Lower leg skin (tissue), 4 donors: ENCODE measurements around the gene CALCOCO1. TPM values are rescaled to one million over a fixed set of nuclear protein-coding genes. Genes with fewer than 3 reads are reported as not detected.
"Not testable (repeated sequence)": the region's sequence is repeated elsewhere in the genome, so short reads cannot be mapped to it uniquely, and the experiment has no call there.

Experiments used
- DNase-seq, 2 donors: peaks; one replicate each; pipeline ENCODE4 v3.0.0-alpha.2; 2019; ENCODE audit warnings: low spot score in 2 of 2
- H3K4me3 ChIP-seq: fragments of 200-600 bp; sonication (generic); 2 replicates; pipeline ENCODE4 v1.5.1; 2017; ENCODE audit warnings: mild to moderate bottlenecking, low read depth; ENCODE audit not compliant: poor library complexity, severe bottlenecking
- CTCF ChIP-seq, 3 donors: fragments of 450-650 bp; IDR thresholded peaks; one replicate each; pipeline ENCODE4 v1.5.1; 2016; ENCODE audit warnings: antibody characterized with exemption in 3 of 3, mild to moderate bottlenecking in 3 of 3, moderate library complexity in 2 of 3
- POLR2A ChIP-seq, 2 donors: fragments of 450-650 bp; IDR thresholded peaks; one replicate each; pipeline ENCODE4 v1.6.1; 2016 to 2017; ENCODE audit warnings: antibody characterized with exemption in 2 of 2, mild to moderate bottlenecking in 1 of 2, moderate library complexity in 1 of 2
- WGBS, 2 donors: methylation state at CpG; one replicate each; pipeline ENCODE4 v1.1.5; 2018; 5-methylcytosine and 5-hydroxymethylcytosine counted together
- intact Hi-C: fragments of 100-400 bp; cut with DNase I; formaldehyde crosslinking; loops from one replicate; pipeline ENCODE4 v1.15.0; 2023; ENCODE audit warnings: low total_unique reads
- total RNA-seq, 4 donors: library from RNA; depleted of rRNA; stranded (reverse); fragments of >200 nt; gene quantifications; one replicate each; pipeline ENCODE4 v1.1.0, GENCODE V29; 2016

The CALCOCO1 gene
- total RNA-seq, 4 donors from 2014 or later, result 313 to 432 (median 391) TPM

GRCh38 chr12:53686436-53686835, 40.8 kb downstream of the CALCOCO1 start:
- no peak overlapping the region for H3K4me3 ChIP-seq
- TF ChIP-seq CTCF (IDR thresholded peaks at IDR 0.05) (no peak), POLR2A (IDR thresholded peaks at IDR 0.05) (no peak)
- intact Hi-C loops, result no loop called here
- 80 to 90% methylated on average over 3 of the region's 3 CpGs for WGBS, 2 donors
- no peak for DNase-seq

GRCh38 chr12:53684654-53685220, 42.5 kb downstream of the CALCOCO1 start:
- no peak for DNase-seq
- H3K4me3 ChIP-seq, result no peak overlapping the region
- 70 to 79% methylated on average over 3 of the region's 3 CpGs for WGBS, 2 donors
- intact Hi-C loops, result no loop called here
- TF ChIP-seq CTCF (IDR thresholded peaks at IDR 0.05), result no peak
- TF ChIP-seq POLR2A (IDR thresholded peaks at IDR 0.05), result no peak

- DNase-seq, result no peak
- H3K4me3 ChIP-seq, result no peak overlapping the region
- TF ChIP-seq CTCF (IDR thresholded peaks at IDR 0.05) (no peak), POLR2A (IDR thresholded peaks at IDR 0.05) (no peak)
- intact Hi-C loops, result no loop called here
- 88 to 91% methylated on average over 9 of the region's 9 CpGs for WGBS, 2 donors
Observed at GRCh38 chr12:53683983-53684382, 43.3 kb downstream of the CALCOCO1 start.

GRCh38 chr12:53683494-53683893, 43.8 kb downstream of the CALCOCO1 start:
- intact Hi-C loops, result no loop called here
- H3K4me3 ChIP-seq, result no peak overlapping the region
- TF ChIP-seq POLR2A (IDR thresholded peaks at IDR 0.05) (no peak), CTCF (IDR thresholded peaks at IDR 0.05) (no peak)
- DNase-seq, result no peak
- 90 to 96% methylated on average over 2 of the region's 2 CpGs for WGBS, 2 donors

GRCh38 chr12:53680061-53680460, 47.2 kb downstream of the CALCOCO1 start:
- intact Hi-C loops, H3K4me3 ChIP-seq, DNase-seq: not testable (repeated sequence)
- WGBS, 2 donors, result 92 to 97% methylated on average over 5 of the region's 5 CpGs

- no peak overlapping the region for H3K4me3 ChIP-seq
- TF ChIP-seq CTCF (IDR thresholded peaks at IDR 0.05) (no peak), POLR2A (IDR thresholded peaks at IDR 0.05) (no peak)
- no peak for DNase-seq
- WGBS, 2 donors, result 52 to 57% methylated on average over 5 of the region's 5 CpGs
- intact Hi-C loops, result loop anchor here (5.0 to 10.0 kb wide), 2 partner anchors 53 to 135 kb away; partner anchors contain the start of gene ATF7
Observed at GRCh38 chr12:53677800-53678148, 49.5 kb downstream of the CALCOCO1 start.
